Breast epithelium (tissue), 3 donors: ENCODE data around the gene ASPHD1.

Source experiments
- CTCF ChIP-seq, 3 donors: fragments of 450-650 bp; IDR thresholded peaks; one replicate each; pipeline ENCODE4 v1.5.1; 2016 to 2017; ENCODE audit warnings: antibody characterized with exemption in 3 of 3, mild to moderate bottlenecking in 3 of 3, moderate library complexity in 3 of 3
- POLR2A ChIP-seq: fragments of 450-650 bp; IDR thresholded peaks from one replicate; pipeline ENCODE4 v1.6.1; 2016; ENCODE audit warnings: antibody characterized with exemption, mild to moderate bottlenecking, moderate library complexity

- no peak for TF ChIP-seq POLR2A
- no peak for TF ChIP-seq CTCF (IDR thresholded peaks at IDR 0.05)
These were observed 22.0 kb downstream of the ASPHD1 start for GRCh38 chr16:29922326-29922725.
